Activated CD4-positive, alpha-beta T cell treated with anti-CD3 and anti-CD28 coated beads, Interleukin-10, Interleukin-2, amounts not matched to agents 100 ng/mL and 50 ng/mL, durations not matched to agents 16 hours and 8 hours (primary cell): ENCODE results near the gene RPL41.
A peak's percentile ranks its signal among the peaks of the same experiment; 100 is the strongest.
"Not testable (repeated sequence)": the region's sequence is repeated elsewhere in the genome, so short reads cannot be mapped to it uniquely, and the experiment has no call there.

Experiments used
- DNase-seq: peaks from one replicate; pipeline ENCODE4 v3.0.0-alpha.2; 2020

Gene RPL41

GRCh38 chr12:56156464-56157200 is 40.2 kb downstream of the RPL41 start:
- DNase-seq: not testable (repeated sequence)

GRCh38 chr12:56157201-56158028 is 41.0 kb downstream of the RPL41 start:
- DNase-seq: peak; percentile 70

- peak; percentile 98 for DNase-seq
Observed at GRCh38 chr12:56158029-56158925, 41.8 kb downstream of the RPL41 start, which contains the start of gene MYL6. Gene MYL6, plus strand, starts transcription at chr12:56158359. Its CDS starts 43 bp downstream, at chr12:56158402.

- DNase-seq: peak; percentile 54
Observed at GRCh38 chr12:56158926-56159461, 42.6 kb downstream of the RPL41 start.

GRCh38 chr12:56159482-56160192 is 43.2 kb downstream of the RPL41 start:
- DNase-seq: no peak

DNA sequence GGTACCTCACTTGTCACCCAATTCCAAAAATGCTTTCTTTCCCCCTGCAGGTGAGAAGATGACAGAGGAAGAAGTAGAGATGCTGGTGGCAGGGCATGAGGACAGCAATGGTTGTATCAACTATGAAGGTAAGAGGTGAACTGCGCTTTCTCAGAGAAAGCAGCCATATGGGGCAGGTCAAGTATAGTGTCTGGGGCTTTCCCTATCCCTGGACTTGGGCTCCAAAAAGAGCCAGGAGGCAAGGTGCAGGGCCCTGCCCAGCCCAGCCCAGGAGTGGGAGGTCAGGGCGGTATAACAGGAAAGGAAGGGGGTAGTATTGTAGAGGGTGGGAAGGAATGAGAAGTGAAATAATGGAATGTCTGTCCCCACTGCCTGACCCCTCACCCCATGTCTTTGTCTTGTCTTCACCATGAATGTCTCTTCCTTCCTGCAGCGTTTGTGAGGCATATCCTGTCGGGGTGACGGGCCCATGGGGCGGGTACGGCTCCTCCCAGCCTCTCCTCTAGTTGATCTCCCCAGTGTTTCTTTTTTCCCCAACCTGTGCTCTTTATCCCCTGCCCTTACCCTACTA is 43.8 kb downstream of the RPL41 start:
- peak; percentile 79 for DNase-seq

- DNase-seq: no peak
Observed at GRCh38 chr12:56160894-56161689, 44.7 kb downstream of the RPL41 start.

GRCh38 chr12:56161690-56162351 is 45.4 kb downstream of the RPL41 start:
- DNase-seq: no peak

DNA sequence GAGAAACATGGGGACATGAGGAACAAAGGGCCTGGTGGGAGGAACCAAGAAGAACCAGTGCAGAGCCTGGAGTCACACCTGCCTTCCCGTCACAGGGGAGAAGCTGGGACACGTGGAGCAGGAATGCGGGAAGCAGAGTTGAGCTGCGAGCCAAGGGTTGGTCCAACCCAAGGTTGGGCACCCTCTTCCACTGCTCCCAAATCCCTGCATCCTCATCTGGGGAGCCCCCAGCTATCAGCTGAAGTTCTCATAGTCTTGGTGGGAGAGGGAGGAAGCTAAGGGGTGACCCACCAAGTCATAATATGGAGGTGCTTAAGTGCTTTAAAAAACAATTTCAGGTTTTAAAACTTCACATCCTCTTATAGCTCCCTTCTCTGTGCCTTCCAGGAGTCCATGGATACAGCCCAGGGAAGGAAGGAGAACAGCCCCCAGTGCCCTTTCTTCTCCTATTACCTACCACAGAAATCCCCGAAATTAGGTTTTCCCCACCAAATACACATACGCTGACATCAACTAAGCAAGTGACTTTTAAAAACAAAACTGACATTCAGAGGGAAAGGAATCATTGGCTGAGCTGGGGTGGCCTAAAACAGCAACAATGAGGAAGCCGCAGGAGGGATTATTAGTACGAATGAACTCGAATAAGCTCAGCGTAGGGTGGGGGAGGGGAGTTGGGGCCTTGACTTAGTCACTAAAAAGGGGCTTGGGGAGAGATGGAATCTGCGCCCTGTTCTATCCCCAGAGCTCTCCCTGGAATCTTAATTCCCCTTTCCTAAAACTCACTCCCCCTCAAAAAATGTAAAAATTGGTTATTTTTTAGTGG is 46.2 kb downstream of the RPL41 start:
- no peak for DNase-seq

DNA sequence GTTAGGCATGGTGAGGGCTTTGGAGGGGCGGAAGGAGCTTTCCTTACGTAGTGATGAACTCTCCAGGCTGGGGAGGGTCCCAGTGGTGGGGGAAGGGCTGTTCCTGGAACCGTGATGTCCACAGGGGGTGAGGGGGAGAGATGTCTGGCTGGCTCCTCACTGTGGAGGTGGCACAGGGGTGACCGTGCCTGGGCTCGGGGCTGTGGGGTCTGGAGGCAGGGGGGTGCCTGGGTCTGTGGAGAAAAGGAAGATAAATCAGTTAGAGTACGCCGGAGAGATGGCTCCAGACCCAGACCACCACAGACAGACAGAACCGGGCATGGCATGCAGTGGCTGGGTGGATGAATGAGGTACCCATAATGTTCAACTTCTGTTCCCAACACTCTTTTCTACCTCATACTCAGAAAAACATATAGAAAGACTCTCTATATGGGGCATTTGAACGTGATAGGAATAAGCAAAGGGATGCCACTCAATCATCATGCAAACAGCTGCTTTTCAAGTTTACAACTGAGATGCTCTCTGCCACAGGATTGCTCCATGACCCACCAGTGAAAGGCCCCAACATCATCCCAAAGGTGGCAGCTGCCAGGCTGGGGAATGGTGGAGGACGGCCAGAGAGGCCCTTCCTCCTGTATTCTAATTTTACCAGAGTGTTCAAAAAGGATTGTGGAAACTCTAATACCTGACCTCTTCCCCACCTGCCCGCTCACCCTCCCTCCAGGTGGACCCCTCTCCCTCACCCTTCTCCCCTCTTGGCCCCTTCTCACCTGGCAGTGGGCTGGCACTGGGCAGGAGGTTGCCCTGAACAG is 47.3 kb downstream of the RPL41 start:
- no peak for DNase-seq

DNA sequence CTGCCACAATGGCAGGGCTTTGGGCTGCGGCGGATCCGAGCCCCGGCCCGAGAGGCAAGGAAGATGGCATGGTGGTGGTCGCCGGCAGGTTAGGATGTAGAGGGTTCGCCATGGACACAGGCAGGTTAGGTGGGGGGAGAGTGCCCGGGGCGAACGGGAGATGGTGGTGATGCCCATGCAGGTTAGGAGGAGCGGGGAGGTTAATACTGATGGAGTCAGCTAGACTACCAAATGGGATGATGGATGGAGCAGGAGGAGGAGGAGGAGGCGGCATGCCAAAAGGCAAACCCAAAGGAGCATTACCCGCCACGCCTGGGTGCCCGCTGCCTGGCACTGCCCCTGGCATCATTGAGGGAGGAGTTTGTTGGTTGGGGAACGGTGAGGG is 47.9 kb downstream of the RPL41 start:
- DNase-seq: no peak

DNA sequence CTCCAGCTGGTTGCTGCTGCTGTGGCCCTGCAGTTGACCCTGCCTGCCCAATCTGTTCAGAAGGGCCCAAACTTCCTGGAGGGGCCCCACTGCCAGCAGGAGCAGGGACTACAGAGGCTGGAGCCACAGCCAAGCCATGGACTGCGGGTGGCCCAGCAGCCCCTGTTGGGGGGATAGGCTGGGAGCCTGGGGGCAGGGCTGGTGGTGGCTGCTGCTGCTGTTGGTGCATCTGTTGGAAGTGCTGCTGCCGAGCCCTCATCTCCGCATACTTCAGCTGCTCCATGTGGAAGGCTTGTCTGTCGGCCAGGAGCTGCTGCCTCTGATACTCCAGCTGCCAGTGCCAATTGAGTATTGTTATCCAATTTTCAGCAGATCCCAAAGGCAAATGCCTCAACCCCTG is 48.9 kb downstream of the RPL41 start:
- DNase-seq: no peak
